GM10248 (cell line): ENCODE data around the gene ATF7.

ENCODE experiments used
- CTCF ChIA-PET: fragments of 300-600 bp; sonication (Branson Sonifier 250); formaldehyde crosslinking; extraction: SDS; loops from one replicate; lab custom pipeline; 2021; ENCODE audit warnings: antibody characterized with exemption; lab: Yijun Ruan, JAX
- POLR2A ChIA-PET: fragments of 350-650 bp; sonication (Branson Sonifier 250); formaldehyde crosslinking; extraction: SDS; loops from one replicate; lab custom pipeline; 2020; ENCODE audit warnings: antibody characterized with exemption; lab: Yijun Ruan, JAX
- DNase-seq: peaks from one replicate; pipeline ENCODE4 v3.0.0; 2012; ENCODE audit errors: extremely low spot score
- TF ChIP-seq, protein P1 (sequence below): IDR thresholded peaks from 2 replicates; pipeline ENCODE4 v1.5.1; 2012; ENCODE audit warnings: mild to moderate bottlenecking, low read depth; ENCODE audit errors: extremely low read depth, missing control alignments, control extremely low read depth

ATF7 gene

DNA sequence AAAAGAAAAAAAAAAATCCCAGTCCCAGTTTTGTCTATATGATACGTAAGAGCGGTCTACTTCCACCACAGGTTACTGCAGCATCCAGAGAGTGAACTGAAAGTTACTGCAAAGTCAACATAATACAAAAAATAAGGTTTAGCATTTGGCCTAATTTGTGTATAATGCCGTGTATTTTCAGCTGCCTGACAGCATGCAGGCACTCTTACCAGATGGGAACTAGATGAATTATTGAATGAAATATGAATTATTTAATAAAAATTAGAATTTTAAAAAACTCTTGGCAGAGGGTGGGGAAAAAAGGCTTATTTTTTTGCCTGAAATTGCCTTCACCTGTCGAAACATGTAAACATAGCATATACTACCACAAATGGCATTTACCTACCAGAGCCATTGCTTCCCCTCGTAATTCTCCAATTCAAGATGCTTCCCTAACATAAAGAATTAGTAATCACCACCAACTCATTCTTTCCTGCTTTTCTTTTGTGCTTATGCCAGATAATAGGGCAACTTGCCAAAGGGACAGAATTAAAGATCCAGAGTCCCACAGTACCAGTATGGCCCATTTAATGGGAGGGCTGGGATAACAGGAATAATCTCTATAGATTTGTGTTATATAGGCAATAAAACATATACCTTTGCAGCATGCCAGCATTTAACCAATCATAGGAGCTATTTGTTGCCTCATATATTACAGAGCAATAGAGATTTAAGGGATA is 31.1 kb downstream of the ATF7 start:
- TF ChIP-seq, protein P1, sequence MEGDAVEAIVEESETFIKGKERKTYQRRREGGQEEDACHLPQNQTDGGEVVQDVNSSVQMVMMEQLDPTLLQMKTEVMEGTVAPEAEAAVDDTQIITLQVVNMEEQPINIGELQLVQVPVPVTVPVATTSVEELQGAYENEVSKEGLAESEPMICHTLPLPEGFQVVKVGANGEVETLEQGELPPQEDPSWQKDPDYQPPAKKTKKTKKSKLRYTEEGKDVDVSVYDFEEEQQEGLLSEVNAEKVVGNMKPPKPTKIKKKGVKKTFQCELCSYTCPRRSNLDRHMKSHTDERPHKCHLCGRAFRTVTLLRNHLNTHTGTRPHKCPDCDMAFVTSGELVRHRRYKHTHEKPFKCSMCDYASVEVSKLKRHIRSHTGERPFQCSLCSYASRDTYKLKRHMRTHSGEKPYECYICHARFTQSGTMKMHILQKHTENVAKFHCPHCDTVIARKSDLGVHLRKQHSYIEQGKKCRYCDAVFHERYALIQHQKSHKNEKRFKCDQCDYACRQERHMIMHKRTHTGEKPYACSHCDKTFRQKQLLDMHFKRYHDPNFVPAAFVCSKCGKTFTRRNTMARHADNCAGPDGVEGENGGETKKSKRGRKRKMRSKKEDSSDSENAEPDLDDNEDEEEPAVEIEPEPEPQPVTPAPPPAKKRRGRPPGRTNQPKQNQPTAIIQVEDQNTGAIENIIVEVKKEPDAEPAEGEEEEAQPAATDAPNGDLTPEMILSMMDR: no peak
- ChIA-PET CTCF (interaction anchor here (1.2 kb wide), 1 partner anchor 75 kb away, joined by 3 read pairs; no protein-coding TSS in a partner anchor), POLR2A (no interaction called here)
- DNase-seq: no peak

DNA sequence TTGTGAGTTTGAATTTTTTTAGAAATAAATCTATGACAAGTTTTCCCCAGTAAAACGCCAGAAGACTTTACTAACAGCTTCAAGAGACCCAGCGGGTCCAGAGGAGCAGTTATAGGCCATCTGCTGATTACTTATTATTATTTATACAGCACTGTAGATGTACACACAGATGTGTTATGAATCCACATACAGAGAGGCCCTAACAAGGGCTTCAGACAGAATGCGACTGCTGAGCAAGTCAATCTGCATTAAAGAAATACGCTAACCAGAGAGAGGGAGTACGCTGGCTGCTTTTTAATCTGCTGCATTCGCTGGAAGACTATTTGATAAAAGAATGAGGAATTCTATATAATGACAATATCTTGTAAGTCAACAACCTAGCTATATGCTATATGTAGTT is 32.5 kb downstream of the ATF7 start:
- TF ChIP-seq, protein P1: no peak
- ChIA-PET POLR2A (no interaction called here), CTCF (interaction anchor here (0.8 to 1.4 kb wide), 2 partner anchors 22 to 50 kb away, joined by 3 read pairs; no protein-coding TSS in a partner anchor)
- DNase-seq: no peak

DNA sequence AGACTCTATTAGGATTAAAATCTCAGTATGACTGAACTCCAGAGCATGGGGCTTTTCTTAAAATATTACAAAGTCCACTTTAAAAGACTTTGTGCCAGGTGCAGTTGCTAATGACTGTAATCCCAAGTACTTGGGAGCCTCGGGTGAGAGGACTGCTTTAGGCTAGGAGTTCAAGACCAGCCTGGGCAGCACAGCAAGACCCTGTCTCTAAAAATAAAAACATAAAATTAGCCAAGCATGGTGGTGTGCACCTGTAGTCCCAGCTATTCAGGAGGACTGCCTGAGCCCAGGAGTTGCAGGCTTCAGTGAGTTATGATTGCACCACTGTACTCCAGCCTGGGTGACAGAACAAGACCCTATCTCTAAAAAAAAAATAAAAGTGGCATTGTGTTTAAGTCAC is 33.2 kb downstream of the ATF7 start:
- TF ChIP-seq, protein P1: no peak
- DNase-seq: no peak
- CTCF ChIA-PET: interaction anchor here (1.4 to 2.2 kb wide), 3 partner anchors 13 to 83 kb away, joined by 3 to 7 read pairs (median 4); partner anchors contain the start of gene ATP5MC2
- POLR2A ChIA-PET: interaction anchor here (0.6 kb wide), 2 partner anchors 12 to 24 kb away, joined by 3 to 8 read pairs; no protein-coding TSS in a partner anchor

DNA sequence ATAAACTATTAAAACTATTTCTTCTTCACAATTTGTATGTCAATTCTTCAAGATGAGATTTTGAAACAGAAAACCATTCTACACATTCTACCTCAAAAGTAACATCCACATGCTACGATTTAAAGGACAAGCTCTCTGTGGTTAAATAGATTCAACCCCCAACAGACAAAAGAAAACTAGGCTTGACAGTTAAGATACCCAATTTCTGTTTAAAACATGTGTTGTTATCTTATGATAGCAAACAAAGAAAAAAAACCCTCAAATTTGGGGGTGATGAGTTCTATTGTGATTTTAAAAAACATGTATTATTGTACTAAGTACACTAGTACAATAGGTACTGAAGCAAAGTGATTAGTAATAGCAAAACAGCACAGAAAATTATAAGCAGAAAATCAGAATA is 33.8 kb downstream of the ATF7 start:
- TF ChIP-seq, protein P1: no peak
- ChIA-PET CTCF (interaction anchor here (0.8 to 2.2 kb wide), 8 partner anchors 9 to 154 kb away, joined by 3 to 7 read pairs (median 4); partner anchors contain the start of gene ATP5MC2), POLR2A (interaction anchor here (0.6 kb wide), 2 partner anchors 13 to 24 kb away, joined by 3 to 8 read pairs; no protein-coding TSS in a partner anchor)
- DNase-seq: no peak

DNA sequence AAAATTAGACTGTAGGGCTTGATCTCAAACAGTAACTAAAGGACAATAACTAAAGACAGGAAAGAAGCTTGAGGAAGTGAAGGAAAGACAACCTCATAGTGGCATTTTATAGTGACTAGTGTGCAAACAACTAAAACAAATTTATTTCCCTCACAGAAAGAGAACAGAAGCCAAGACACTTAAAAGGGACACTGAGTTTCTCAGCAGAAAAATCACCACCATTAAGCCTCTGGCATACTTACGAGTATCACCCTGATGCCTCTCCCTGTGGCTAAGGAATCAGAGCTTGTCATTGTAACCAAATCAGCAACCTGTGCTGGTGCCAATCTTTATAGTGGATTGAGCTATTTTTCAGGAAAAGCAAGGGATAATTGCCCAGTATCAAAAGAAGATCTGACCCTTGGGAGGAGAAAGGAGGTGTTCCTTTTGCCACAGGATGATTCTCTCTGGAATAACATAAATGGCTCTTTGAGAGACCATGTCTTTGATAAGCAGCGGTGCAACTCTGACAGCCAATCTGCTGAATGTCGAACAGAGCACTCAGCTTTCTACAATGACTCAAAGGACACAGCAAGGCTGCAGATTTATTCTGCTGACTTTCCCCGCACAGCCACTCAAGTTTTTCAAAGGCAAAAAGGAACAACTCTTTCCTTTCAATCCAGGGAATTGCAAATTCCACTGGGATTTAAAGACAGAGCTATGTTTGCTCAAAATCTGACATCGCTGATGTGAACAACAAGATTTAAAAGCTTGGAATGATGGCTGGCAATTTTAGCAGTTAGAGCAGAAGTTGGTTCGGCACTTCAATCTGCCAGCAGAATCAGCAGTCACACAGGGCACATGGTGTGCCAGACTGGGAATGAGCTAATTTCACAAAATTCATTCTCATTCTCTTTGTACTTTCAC is 34.6 kb downstream of the ATF7 start:
- POLR2A ChIA-PET: no interaction called here
- TF ChIP-seq, protein P1: no peak
- no peak for DNase-seq
- CTCF ChIA-PET: interaction anchor here (0.8 to 2.2 kb wide), 11 partner anchors 8 to 155 kb away, joined by 3 to 7 read pairs (median 4); partner anchors contain the start of gene ATP5MC2

DNA sequence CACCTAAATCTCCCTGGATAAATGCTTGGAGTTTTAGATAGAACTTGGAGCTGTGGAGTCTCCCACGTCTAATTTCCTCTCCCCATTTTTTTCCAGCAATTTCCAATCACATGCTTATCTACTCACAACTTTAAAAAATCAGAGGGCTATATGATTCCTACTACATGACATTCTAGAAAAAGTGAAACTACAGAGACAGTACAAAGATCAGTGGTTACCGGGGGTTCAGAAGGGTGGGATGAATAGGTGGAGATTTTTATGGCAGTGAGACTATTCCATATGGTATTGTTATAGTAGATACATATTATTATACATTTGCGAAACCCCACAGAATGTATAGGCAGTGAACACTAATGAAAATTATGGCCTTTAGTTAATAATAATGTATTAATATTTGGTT is 35.5 kb downstream of the ATF7 start:
- CTCF ChIA-PET: interaction anchor here (1.2 kb wide), 2 partner anchors 10 to 153 kb away, joined by 4 read pairs; no protein-coding TSS in a partner anchor
- POLR2A ChIA-PET: no interaction called here
- DNase-seq: no peak

More for the DNA sequence above, 35.5 kb downstream of the ATF7 start:
- TF ChIP-seq, protein P1: no peak
